Stimulated activated CD8-positive, alpha-beta memory T cell treated with anti-CD3 and anti-CD28 coated beads, Interleukin-15, amount 100 ng/mL, for 4 hours (primary cell): ENCODE results near the gene ZBTB18.

ENCODE experiments used
- DNase-seq, 2 donors: peaks; one replicate each; pipeline ENCODE4 v3.0.0-alpha.2; 2020; ENCODE audit warnings: low read depth in 2 of 2

ZBTB18 gene

DNA sequence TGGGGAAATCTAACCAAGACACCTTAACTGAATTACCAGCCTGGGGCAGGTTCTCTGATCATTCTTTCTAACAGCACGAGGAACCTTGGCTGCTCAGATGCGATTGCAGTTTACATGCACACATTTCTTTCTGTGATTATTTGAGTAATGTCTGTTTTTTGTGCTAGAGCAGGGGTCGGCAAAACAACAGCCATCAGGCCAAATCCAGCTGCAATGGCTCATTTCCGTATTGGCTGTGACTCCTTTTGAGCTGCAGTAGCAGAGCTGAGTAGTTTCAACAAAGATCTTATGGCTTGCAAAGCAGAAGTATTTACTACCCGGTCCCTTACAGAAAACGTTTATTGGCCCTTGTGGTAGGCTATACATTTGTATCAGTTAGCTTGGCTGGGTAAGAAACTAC lies 37.1 kb downstream of the ZBTB18 start:
- no peak for DNase-seq

DNA sequence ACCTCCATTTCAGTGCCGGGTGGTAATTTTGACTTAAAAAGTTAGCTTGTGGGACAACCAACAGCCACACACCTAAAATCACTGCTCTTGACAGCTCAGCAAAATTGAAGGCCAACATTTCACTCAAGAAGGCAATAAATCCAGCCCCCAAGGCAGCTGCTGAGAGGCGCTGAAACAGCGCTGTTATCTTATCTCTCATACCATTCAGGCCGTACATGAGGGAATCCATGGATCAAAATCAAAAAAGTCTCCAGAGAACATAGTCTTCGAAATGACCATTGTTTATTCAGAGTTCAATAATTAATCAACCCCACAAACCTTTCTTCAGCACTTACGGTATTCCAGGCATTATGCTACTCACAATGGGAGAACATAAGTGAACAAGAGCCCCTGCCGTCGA lies 38.5 kb downstream of the ZBTB18 start:
- no peak for DNase-seq

DNA sequence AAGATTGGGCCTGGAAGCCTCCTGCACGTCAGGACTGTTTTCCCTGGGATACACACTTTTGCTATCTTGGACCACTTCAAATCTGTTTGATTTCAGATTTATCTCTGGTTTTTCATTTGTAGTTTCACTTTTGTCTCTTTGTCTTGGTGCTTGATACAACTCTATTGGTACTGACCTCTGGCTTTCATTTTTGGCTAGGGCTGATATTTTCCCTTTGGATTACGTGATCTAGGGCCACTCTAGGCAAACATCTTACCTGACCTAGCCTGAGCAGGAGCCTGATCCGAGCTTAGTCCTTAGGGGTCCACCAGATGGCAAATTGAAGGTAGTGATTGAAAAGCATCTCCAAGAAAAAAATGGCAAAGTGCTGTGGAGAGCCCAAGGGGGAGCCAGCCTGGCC lies 39.6 kb downstream of the ZBTB18 start:
- DNase-seq, result no peak

DNA sequence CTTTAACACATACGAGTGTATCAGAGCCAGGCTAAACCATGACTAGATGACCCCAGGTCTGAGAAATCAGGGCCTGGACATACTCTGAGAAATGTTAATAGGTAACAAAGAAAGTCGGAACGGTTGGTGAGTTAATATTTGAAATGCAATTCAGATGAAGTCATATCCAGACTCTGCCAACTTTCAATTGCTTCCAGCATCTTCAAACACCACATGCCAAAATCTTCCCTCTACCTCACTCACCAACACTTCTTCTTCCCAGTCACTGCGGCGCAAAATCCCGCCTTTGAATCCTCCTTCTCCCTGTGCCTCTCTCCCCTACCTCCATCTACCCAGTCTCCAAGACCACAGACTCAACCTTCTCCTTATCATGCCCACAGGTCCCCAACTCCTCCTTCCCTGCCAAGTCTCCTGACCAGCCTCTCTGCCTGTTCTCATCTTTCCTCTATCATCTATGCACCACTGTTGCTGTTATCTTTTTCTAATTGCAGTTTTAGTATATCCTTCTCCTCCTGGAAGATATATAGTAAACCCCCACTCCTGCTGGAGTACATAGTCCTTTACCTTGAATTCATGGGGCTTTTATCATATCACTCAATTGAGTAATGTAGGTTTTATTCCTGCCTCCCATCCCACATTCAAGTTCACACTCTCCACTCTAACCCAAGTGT lies 41.3 kb downstream of the ZBTB18 start:
- DNase-seq, result no peak

DNA sequence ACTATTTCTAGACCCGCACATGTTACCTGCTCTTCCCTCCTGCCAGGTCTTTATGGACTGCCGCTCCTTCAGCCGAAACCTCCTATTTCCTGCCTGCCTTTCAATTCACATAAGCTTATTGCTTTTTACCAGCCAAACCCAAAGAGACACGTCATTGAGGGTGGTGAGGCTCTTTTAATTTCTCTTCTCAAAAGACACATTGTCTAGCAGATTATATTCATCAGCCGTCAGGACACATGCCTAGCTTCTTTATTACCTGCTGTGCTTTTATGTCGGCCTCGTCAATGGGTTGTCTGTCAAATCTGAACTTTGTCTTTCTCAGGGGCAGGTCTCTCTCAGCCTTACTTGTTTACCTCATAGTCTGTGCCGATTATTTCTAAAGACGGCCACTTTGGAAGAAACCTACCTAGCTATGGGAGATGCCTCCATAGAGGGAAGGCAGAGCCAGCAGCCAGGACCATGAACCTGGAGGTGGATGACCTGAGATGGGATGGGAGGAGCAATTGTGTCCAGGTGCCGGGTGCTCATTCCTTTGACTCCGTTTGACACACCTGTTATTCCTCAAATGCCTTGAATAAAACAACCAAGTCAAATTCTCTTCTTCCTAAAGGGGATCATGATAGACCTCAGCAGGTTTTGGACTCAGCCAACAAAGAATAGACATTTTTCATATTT lies 42.0 kb downstream of the ZBTB18 start:
- no peak for DNase-seq

DNA sequence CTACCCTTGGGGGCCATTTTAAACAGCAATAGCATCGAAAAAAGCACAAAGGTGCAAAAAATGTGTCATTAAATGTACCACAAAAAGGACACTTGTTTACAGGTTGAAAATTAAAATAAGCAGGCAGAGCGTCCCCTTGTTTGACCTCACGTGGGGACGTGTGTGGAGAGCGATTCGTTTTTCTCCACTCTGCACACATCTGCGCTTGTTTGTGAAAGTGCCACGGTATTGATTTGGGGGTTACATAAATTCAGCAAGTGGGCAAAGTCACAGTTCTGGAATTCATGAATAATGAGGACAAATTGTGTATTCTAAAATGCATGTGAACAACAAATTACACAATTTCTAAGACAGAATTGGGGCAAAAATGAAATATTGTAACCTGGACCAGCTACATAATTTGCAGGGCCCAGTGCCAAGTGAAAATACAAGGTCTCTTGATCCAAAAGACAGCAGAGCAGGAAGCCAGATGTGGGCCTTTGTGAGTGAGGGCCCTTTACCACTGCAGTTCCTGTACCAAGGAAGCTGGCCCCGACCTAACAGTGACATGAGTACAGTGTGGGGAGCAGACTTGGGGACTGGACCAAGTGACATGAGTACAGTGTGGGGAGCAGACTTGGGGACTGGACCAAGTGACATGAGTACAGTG lies 43.9 kb downstream of the ZBTB18 start:
- no peak for DNase-seq

DNA sequence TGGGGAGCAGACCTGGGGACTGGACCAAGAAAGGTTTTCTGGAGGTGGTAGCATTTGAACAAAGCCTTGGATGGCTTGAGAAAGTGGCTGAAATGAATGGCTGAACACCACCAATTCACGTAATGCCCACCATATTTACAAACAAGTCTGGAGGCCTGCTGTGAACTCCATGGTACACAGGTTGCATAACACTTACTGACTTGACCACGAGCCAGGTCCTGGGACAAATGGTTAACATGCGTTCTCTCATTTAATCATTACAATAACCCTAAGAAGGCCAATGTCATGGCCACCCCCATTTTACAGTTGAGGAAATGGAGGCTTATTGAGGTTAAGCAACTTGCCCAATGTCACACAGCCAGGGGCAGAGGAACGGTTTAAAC lies 44.4 kb downstream of the ZBTB18 start:
- DNase-seq, result no peak

DNA sequence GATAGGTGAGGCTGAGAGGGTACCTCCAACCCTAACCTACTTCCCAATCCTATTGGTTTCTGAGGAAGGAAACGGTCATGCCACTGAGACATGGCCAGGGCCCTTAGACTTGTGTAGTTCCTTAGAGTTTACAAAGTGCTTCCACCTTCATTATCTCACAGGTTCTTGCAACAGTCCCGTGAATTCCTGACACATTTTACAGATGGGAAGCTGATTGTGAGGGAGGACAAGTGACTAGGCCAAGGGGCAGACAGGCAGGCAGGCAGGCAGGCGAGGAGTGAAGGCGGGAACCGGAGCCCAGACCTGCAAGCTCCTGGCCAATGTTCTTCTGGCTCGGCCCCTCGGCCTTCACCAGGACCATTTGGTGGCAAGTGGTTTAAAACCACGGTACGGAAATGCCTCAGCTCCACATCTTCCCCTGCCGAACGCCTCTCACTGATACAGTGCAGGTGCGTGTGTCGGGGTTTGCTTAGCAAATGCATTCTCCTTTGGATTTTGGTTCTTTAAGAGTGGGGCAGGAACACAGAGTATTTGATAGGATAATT lies 45.1 kb downstream of the ZBTB18 start:
- no peak for DNase-seq

DNA sequence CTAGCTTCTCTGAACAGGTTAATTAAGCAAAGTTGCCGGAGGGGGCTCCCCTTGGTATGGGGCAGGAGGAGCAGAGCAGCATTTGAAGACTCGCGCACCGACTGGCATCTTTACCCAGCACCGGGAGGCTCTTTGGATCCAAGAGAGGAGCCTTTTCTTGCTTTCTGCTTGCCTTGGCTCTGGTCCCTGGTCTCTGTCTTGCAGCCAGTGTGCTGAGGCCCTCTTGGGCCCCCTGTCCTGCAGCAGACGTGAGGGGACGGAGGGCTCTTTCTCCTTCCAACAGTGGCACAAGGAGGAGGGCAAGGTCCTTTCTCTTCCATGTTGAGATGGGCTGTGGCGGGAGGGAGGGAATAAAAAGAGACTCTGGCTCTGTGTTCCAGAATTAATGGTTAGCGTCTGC lies 45.6 kb downstream of the ZBTB18 start:
- DNase-seq, result no peak

DNA sequence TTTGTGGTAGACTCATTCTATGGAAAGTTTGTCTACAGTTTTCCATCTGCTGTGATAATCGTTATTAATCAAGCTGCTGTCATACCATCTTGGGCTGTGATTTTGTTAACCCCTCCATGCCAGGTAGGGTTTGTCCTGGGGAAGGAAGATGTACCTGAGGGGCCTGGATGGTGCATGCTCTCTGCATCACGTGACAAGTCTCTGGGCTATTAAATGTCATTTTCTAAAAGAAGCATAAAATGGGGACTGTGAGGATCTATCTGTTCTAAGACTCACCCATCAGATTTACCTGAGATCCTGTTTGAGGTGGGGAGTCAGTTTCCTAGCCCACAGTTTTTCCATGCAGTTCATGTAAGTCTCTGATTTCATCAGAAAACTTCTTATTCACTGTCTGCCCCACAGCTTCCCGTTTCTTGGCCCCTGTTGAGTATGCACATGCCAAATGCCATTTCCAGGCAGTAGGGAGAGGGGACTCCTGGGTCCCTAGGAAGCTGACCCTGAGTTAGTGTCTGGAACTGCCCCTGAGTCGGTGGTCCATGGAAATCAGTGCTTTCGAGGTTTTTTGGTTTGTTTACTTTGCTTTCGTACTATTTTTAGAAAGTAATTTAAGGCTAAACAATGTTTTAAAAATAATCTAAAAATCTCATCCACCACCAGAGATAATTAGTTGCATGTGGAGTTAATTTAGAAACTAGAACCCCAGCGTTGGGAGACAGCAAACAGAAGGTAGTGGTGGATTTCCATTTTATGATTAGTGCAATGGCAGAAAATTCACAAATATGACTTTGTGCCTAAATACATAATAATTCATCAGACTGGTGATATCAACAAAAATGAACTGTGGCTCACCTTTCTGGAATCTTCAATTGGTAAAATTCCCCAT lies 46.7 kb downstream of the ZBTB18 start:
- no peak for DNase-seq

DNA sequence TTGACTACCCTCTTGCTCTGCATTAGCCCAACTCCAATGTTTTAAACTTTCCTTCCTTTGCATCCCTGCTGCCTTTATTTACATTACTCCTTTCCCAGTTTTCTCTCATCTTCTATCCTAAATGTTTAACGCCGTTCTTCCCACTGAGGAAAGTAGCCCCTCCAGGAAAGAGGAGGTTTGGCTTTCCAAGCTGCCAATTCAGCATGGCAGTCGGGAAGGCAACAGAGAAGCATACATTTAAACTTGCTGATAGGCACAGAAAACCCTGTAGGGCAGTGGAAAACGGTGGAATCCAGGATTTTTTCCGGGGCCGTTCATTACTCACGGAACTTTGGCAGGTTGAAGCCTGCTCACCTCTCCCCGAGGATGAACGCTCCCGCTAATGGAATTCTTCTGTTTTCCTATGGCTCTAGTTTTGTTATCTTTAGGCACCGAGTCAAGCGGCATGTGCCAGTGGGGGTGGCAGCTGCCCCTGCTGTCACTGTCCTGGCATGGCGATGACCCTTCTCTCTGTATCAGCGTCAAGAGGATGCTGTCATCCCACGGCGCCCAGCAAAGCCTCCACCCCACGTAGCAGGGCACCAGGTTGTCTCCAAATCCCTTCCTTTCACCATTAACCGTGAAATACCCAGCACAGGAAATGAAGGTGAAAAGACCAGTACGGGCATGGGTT lies 48.3 kb downstream of the ZBTB18 start:
- DNase-seq, result no peak

DNA sequence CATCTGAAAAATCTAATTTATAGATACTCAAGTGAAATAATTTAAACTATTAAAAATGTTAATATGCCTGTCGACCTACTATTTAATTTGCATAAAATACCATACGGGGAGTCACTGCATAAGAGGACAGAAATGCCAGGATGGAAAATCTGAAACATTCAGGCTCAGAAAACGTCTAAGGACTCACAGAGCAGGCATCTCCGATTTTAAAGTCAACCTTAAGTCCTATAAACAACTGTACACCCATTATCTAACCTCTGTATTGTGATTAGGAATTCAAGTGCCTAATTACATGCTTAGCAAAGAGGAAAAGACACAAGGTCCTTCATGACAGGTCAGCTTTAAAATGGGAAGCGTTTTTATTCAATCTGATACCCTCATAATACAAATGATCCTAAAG lies 49.2 kb downstream of the ZBTB18 start:
- no peak for DNase-seq

DNA sequence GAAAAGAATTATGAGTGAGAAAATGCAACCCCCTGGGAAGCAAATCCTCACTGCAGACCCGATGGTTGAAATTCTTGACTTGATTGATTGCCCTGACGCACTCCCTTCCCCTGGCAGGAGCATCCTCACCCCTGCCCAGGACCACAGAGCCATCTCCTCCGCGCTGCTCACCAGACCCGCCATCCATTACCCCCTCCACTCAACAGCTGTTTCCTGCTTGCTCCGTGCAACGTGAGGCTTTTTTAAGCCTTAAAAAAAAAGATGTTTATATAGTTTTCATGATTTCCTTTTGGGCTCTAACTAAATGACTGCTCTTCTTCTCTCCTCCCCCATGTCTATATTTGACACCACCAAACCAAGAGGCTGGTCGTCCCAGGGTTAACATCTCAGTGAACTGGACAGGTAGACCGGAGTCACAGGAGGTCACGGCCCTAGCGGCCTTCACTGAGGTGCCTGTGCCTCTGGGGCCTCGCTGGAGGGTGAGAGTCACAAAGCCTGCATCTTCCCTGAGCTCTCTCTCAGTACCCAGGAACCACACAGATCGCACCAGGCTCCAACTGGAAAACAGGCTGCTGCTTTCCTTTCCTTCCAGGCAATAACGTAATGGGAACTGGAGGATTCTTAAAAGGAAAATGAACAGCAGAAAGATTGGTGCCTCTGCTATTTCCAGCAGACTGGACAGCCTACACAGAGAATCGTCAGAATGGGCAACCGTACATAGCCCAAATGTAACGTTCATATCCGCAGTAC lies 49.8 kb downstream of the ZBTB18 start:
- DNase-seq, result no peak

DNA sequence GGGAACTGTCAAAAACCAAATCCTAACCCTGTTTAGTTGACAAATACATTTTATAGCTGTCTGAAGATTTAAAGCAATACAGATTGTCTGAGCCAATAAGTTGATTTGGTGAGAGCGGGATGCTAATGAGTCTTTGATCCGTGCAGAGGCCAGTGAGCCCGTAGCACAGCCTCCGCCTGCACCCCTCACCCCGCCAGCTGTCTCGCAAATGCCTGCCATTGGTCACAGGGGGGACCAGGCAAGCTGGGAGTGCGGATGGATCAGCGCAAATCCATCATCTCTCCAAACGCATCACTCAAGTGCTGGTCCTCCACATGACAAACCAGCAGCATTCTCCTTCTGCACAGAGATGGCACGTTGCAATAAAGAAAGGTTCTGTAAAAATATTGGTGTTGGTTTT lies 51.0 kb downstream of the ZBTB18 start:
- DNase-seq, result no peak

DNA sequence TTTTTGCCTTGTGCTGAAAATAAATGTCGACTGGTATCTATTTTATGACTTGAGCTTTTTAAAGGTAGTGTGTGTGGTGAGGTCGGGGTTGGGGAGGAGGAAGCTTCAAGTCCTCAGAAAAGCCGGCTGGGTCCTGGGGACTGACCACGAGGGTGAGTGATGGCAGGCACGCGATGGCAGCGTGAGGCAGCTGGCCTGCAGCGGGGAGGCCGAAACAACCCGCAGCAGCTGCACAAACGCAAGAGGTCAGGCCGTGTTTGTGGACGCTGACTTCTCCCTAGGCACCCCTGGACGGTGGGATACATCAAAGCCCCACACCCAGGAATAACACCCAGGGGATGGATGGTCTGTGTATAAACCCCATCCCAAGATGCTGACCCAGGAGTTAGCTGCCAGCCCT lies 51.4 kb downstream of the ZBTB18 start:
- no peak for DNase-seq

DNA sequence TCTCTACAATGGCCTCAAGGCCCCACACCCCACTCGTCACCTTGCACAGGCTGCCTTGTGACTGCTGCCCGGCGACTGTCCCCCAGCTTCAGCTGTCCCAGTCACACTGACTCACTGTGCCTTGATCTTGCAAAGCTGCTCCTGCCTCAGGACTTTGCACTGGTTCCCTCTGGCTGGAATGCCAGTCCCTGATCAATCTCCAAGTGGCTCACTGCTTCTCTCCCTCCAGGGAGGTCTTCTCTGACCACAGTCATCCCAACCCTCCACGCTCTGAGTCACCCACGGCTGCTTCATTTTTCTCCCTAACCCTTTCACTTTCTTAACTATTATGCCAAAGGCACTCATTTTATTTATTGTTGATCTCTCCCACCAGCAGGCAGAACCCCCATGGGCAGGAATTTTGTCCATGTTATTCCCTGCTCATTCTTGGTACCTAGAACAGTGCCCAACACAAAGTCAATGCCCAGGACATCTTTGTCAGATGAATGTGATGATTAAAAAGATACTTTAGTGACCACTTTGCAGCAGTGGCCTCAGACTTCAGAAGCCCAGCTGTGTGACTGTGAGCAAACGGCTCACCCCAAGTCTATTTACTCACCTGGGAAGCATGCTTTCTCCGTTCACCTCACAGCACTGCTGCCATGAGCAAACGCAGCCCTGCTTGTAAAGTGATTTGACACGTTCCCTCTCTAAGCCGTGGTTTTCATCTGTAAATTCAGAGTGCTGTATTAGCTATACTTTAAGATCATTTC lies 53.4 kb downstream of the ZBTB18 start:
- DNase-seq, result no peak

DNA sequence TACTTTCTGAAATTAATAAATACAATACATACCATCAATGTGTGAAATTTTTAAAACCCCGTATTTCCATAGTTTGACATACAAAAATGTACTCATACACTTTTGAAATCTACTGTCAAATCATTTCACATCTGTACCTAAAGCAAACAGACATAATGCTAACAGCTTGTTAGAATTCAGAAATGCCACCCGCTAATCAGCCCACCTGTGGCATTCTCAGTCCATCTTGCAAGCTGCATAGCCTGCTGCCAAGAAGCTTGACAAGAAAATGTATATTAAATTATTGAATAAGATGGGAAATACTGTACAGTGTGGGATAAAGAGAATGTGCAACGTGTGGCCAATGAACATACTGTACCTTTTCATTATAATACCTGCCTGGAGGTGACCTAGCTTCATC lies 55.1 kb downstream of the ZBTB18 start:
- DNase-seq, result no peak
